Measurements from ENCODE around the gene TALDO1.

DNA sequence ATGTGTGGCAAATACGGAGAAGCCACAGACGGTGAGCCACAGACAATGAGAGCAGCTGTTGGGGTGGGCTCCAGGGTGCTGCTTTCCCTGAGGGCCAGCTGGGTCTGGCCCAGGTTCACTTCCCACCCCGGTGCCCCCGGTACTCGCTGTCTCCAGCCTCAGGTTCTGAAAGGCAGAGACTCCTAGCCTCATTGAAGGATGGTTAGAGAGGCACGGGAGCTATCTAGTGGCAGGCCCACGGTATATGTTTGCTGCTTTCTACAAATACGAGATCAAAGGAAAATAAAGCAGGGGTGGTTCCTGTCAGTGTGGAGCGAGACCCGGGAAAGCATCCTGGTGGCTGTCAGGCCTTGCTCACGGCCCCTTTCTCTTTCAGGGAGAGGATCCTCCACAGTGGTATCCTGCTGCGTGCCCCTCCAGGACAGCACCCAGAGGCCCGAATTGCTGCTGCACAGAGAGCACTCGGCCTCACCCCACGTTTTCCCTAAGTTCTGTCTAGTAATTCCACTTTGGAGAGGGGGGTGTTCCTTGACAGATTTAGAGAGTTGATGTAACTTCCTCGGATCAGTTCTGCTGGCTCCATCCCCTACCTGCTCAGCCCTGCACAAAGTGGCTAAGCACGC, 48.7 kb upstream of the TALDO1 start:
- TF ChIP-seq POLR2A (IDR thresholded peaks at IDR 0.05) (no peak), EP300 (IDR thresholded peaks at IDR 0.05) (no peak)
- TF ChIP-seq, protein P1, sequence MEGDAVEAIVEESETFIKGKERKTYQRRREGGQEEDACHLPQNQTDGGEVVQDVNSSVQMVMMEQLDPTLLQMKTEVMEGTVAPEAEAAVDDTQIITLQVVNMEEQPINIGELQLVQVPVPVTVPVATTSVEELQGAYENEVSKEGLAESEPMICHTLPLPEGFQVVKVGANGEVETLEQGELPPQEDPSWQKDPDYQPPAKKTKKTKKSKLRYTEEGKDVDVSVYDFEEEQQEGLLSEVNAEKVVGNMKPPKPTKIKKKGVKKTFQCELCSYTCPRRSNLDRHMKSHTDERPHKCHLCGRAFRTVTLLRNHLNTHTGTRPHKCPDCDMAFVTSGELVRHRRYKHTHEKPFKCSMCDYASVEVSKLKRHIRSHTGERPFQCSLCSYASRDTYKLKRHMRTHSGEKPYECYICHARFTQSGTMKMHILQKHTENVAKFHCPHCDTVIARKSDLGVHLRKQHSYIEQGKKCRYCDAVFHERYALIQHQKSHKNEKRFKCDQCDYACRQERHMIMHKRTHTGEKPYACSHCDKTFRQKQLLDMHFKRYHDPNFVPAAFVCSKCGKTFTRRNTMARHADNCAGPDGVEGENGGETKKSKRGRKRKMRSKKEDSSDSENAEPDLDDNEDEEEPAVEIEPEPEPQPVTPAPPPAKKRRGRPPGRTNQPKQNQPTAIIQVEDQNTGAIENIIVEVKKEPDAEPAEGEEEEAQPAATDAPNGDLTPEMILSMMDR (IDR thresholded peaks at IDR 0.05), result no peak
